Measurements from ENCODE around the gene MRPL3. TPM values are rescaled to one million over a fixed set of nuclear protein-coding genes. Genes with fewer than 3 reads are reported as not detected.
A peak's percentile ranks its signal among the peaks of the same experiment; 100 is the strongest.

Gene MRPL3
- total and polyA plus RNA-seq, 10 of the 15 experiments (the other 5 are each of a cell fraction or from before 2014, with no cell fraction given), result 91.6 to 307 (median 198) TPM

DNA sequence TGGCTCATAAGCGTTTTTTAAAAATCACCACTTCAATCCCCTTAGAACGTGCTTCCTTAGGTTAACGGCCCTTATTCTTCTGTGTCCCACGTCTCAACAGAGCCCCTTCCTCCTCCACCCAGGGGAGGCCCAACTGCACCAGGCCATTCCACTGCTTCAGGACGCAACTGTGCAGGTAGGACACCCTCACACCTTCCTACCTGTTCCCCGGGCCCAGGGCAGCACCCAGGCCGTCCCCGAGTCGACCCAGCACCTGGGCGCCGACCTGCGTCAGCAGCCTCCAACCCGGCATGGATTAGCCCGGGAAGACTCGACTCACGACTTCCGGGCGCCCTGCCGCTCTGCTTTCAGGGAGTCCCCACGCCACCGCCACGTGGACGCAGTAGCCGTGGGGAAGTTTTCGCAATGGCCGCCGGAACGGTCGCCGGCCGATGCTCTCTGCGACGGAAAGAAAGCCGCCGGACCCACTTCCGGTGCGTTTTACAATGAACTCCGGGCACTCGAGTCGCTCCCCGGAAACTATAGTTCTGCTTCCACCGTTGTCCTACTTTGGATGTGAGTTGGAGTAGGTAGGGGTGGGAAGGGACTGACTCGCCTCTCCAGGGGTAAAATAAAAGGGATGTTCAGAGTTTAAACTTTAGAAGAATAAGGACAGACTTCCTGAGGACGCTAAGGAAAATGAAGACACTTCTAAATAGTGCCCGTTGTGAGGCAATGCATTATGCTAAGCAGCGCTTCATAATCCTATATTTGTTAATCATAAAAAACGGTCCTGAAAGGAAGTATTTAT is at the start of gene MRPL3 (continued):
- TF ChIP-seq LARP7 (IDR thresholded peaks at IDR 0.05) (peak; percentile 81), TCF3 (IDR thresholded peaks at IDR 0.05; ENCODE audit: borderline replicate concordance, insufficient read depth, low read depth, low read length) (peak; percentile 48; the same call in 1 of the 2 replicates), SMARCA5 (IDR thresholded peaks at IDR 0.05) (peak; percentile 84), SRF (IDR thresholded peaks at IDR 0.05; ENCODE audit: low read depth in 2 of 2, low read length in 2 of 2) (peak; percentile 6 to 92; a peak in 2 of 4 replicates), EED (IDR thresholded peaks at IDR 0.05; ENCODE audit: low read depth) (peak; percentile 52; the same call in 1 of the 2 replicates), TCF7 (IDR thresholded peaks at IDR 0.05; ENCODE audit: borderline replicate concordance) (peak; percentile 75; the same call in 1 of the 2 replicates), IKZF2 (IDR thresholded peaks at IDR 0.05) (peak; percentile 64 to 67), JUNB (IDR thresholded peaks at IDR 0.05) (no peak; the same call in 1 of the 2 replicates), BCL11A (IDR thresholded peaks at IDR 0.05; ENCODE audit: low read depth, low read length) (no peak), BACH1 (IDR thresholded peaks at IDR 0.05; ENCODE audit: borderline replicate concordance) (peak; percentile 66; the same call in 1 of the 2 replicates), DPF2 (IDR thresholded peaks at IDR 0.05) (peak; percentile 75; the same call in 1 of the 2 replicates), RELA (IDR thresholded peaks at IDR 0.05; ENCODE audit: borderline replicate concordance, partially characterized antibody) (peak; percentile 95), SUPT20H (IDR thresholded peaks at IDR 0.05; ENCODE audit: borderline replicate concordance, control insufficient read depth, low read depth, low read length) (no peak), NR2C2 (IDR thresholded peaks at IDR 0.05; ENCODE audit: borderline replicate concordance, control insufficient read depth, insufficient read length, low read depth) (no peak), BMI1 (IDR thresholded peaks at IDR 0.05; ENCODE audit: borderline replicate concordance) (peak; percentile 29; the same call in 1 of the 2 replicates), HDAC2 (IDR thresholded peaks at IDR 0.05) (no peak), ZNF274 (IDR thresholded peaks at IDR 0.05; ENCODE audit: insufficient read depth, insufficient read length) (no peak), YY1 (IDR thresholded peaks at IDR 0.05; ENCODE audit: low read depth, low read length) (peak; percentile 99), ZNF622 (IDR thresholded peaks at IDR 0.05) (no peak), SREBF2 (IDR thresholded peaks at IDR 0.05; ENCODE audit: low read length) (peak; percentile 70), EP300 (IDR thresholded peaks at IDR 0.05; ENCODE audit: borderline replicate concordance in 1 of 2, control insufficient read depth in 1 of 2, low read depth in 2 of 2, low read length in 2 of 2) (no peak; a peak in 1 of 4 replicates), RB1 (IDR thresholded peaks at IDR 0.05; ENCODE audit: borderline replicate concordance) (peak; percentile 92; the same call in 1 of the 2 replicates), SIX5 (IDR thresholded peaks at IDR 0.05; ENCODE audit: low read depth, low read length, severe bottlenecking) (peak; percentile 81), NR2F1 (conservative IDR thresholded peaks at IDR 0.05) (peak; percentile 46; the same call in 1 of the 2 replicates), SP1 (IDR thresholded peaks at IDR 0.05; ENCODE audit: low read depth, low read length) (peak; percentile 38)
- TF ChIP-seq, protein P1, sequence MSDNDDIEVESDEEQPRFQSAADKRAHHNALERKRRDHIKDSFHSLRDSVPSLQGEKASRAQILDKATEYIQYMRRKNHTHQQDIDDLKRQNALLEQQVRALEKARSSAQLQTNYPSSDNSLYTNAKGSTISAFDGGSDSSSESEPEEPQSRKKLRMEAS (IDR thresholded peaks at IDR 0.05; ENCODE audit: low read depth, low read length), result peak; percentile 100
- TF ChIP-seq, protein P2, sequence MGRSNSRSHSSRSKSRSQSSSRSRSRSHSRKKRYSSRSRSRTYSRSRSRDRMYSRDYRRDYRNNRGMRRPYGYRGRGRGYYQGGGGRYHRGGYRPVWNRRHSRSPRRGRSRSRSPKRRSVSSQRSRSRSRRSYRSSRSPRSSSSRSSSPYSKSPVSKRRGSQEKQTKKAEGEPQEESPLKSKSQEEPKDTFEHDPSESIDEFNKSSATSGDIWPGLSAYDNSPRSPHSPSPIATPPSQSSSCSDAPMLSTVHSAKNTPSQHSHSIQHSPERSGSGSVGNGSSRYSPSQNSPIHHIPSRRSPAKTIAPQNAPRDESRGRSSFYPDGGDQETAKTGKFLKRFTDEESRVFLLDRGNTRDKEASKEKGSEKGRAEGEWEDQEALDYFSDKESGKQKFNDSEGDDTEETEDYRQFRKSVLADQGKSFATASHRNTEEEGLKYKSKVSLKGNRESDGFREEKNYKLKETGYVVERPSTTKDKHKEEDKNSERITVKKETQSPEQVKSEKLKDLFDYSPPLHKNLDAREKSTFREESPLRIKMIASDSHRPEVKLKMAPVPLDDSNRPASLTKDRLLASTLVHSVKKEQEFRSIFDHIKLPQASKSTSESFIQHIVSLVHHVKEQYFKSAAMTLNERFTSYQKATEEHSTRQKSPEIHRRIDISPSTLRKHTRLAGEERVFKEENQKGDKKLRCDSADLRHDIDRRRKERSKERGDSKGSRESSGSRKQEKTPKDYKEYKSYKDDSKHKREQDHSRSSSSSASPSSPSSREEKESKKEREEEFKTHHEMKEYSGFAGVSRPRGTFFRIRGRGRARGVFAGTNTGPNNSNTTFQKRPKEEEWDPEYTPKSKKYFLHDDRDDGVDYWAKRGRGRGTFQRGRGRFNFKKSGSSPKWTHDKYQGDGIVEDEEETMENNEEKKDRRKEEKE (IDR thresholded peaks at IDR 0.05), result peak; percentile 37; the same call in 1 of the 2 replicates
- TF ChIP-seq, protein P3, sequence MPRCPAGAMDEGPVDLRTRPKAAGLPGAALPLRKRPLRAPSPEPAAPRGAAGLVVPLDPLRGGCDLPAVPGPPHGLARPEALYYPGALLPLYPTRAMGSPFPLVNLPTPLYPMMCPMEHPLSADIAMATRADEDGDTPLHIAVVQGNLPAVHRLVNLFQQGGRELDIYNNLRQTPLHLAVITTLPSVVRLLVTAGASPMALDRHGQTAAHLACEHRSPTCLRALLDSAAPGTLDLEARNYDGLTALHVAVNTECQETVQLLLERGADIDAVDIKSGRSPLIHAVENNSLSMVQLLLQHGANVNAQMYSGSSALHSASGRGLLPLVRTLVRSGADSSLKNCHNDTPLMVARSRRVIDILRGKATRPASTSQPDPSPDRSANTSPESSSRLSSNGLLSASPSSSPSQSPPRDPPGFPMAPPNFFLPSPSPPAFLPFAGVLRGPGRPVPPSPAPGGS (IDR thresholded peaks at IDR 0.05; ENCODE audit: borderline replicate concordance, insufficient read depth, low read depth, low read length, poor library complexity, severe bottlenecking), result peak; percentile 37

Data from GM12878 (cell line).